GM23248 (cell line): ENCODE data around the gene NPC1L1.

Source experiments
- EZH2 ChIP-seq: fragments of 200-600 bp; sonication (generic); IDR thresholded peaks from 2 replicates; pipeline ENCODE4 v1.6.1; 2018; ENCODE audit warnings: antibody characterized with exemption, mild to moderate bottlenecking; ENCODE audit not compliant: insufficient read depth, poor library complexity, severe bottlenecking
- EZH2phosphoT487 ChIP-seq: fragments of 200-600 bp; sonication (generic); IDR thresholded peaks from 2 replicates; pipeline ENCODE4 v1.6.1; 2018; ENCODE audit warnings: antibody characterized with exemption, moderate library complexity, mild to moderate bottlenecking, low read depth; ENCODE audit not compliant: insufficient read depth

DNA sequence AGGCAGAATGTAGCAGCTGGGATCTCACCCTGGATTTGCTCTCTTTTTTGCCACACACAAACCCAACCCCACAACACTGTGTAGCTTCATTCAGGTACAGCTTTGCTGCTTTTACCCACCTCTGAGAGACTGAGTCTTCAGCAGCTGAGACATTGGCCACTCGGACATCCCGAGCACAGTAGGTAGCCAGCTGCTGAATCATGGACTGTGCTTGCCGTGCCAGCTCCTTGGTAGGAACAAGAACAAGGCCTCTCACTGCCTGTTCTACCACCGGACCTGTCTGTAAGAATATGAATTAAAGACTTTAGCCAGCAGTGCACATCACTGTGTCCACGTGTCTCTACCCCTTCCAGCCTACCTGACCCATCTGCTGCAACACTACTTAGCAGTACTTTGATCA lies 31.6 kb upstream of the NPC1L1 start:
- TF ChIP-seq EZH2phosphoT487 (no peak), EZH2 (no peak)
